ENCODE results near the gene ZCCHC10. TPM values are rescaled to one million over a fixed set of nuclear protein-coding genes. Genes with fewer than 3 reads are reported as not detected.

The ZCCHC10 gene
- total and polyA plus RNA-seq, 12 donors = 12.2 to 29.9 (median 19.4) TPM

DNA sequence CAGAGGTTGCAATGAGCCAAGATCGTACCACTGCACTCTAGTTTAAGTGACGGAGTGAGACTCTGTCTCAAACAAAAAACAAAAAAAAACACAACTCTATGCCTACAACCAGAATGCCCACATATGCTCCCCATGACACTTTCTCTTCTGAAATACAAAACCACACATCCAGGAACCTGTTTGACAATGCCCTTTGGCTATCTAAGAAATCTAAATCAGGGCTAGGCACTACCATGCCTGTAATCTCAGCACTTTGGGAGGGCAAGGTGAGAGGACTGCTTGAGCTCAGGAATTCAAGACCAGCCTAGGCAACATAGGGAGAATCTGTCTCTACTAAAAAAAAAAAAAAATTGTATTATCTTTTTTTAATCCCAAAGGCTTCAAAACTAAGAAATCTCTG lies 73.5 kb downstream of the ZCCHC10 start:
- Histone ChIP-seq H3K36me3 (peaks cover 0 to 23% (median 0%) of the 10 kb centered on the region in 9 donors), H3K27me3 (no peaks in the 10 kb centered on the region), H3K9me3 (peaks cover 0 to 6% (median 0%) of the 10 kb centered on the region in 11 donors), H3K4me1 (peaks cover 0 to 52% (median 29%) of the 10 kb centered on the region in 9 donors), H3K4me3 (no peak overlapping the region), H3K27ac (peak overlapping the region in 1 of 10 donors; percentile 54)
- TF ChIP-seq, protein P1, sequence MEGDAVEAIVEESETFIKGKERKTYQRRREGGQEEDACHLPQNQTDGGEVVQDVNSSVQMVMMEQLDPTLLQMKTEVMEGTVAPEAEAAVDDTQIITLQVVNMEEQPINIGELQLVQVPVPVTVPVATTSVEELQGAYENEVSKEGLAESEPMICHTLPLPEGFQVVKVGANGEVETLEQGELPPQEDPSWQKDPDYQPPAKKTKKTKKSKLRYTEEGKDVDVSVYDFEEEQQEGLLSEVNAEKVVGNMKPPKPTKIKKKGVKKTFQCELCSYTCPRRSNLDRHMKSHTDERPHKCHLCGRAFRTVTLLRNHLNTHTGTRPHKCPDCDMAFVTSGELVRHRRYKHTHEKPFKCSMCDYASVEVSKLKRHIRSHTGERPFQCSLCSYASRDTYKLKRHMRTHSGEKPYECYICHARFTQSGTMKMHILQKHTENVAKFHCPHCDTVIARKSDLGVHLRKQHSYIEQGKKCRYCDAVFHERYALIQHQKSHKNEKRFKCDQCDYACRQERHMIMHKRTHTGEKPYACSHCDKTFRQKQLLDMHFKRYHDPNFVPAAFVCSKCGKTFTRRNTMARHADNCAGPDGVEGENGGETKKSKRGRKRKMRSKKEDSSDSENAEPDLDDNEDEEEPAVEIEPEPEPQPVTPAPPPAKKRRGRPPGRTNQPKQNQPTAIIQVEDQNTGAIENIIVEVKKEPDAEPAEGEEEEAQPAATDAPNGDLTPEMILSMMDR (IDR thresholded peaks at IDR 0.05) = no peak
- intact Hi-C loops (cut with DNase I) = no loop called here
- ATAC-seq (no peak), DNase-seq (no peak)
- 46 to 77% methylated on average over 2 of the region's 2 CpGs for WGBS, 2 donors

GRCh38 chr5:132951897-132952296 lies 74.5 kb downstream of the ZCCHC10 start:
- Histone ChIP-seq H3K27ac (peak overlapping the region in 1 of 10 donors; percentile 54), H3K4me3 (no peak overlapping the region), H3K9me3 (peaks cover 0 to 6% (median 0%) of the 10 kb centered on the region in 11 donors), H3K36me3 (peaks cover 0 to 23% (median 0%) of the 10 kb centered on the region in 9 donors), H3K27me3 (no peaks in the 10 kb centered on the region), H3K4me1 (peaks cover 0 to 62% (median 29%) of the 10 kb centered on the region in 9 donors)
- ATAC-seq (no peak), DNase-seq (no peak)
- intact Hi-C loops (cut with DNase I) = no loop called here
- TF ChIP-seq, protein P1 (IDR thresholded peaks at IDR 0.05) = no peak
- 87 to 88% methylated on average over 2 of the region's 2 CpGs for WGBS, 2 donors

DNA sequence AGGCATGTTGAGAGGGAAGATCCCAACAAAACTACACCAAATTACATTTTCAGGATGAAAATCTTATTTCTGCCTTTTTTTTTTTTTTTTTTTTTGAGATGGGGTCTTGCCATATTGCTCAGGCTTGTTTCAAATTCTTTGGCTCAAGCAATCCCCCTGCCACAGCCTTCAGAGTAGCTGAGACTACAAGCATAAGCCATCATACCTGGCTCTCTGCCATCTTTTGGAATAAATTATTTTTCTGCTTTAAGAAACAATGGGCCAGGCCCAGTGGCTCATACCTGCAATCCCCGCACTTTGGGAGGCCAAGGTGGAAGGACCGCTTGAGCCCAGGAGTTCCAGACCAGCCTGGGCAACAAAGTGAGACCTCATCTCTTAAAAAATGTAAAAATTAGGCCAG lies 77.2 kb downstream of the ZCCHC10 start:
- H3K36me3 ChIP-seq = peaks cover 0 to 13% (median 0%) of the 10 kb centered on the region in 9 donors
- TF ChIP-seq, protein P1 (IDR thresholded peaks at IDR 0.05) = no peak
- DNase-seq (no peak), ATAC-seq (no peak)
- no peaks in the 10 kb centered on the region for H3K9me3 ChIP-seq
- peaks cover 0 to 58% (median 28%) of the 10 kb centered on the region in 9 donors for H3K4me1 ChIP-seq
- H3K27ac ChIP-seq = no peak overlapping the region
- H3K4me3 ChIP-seq = no peak overlapping the region
- H3K27me3 ChIP-seq = no peaks in the 10 kb centered on the region
- intact Hi-C loops (cut with DNase I) = no loop called here
- 96 to 99% methylated on average over 2 of the region's 2 CpGs for WGBS, 2 donors

- TF ChIP-seq, protein P1 (IDR thresholded peaks at IDR 0.05) = no peak
- 46 to 49% methylated on average over 2 of the region's 2 CpGs for WGBS, 2 donors
- ATAC-seq = no peak
- peaks cover 4 to 58% (median 26%) of the 10 kb centered on the region in 9 donors for H3K4me1 ChIP-seq
- H3K9me3 ChIP-seq = no peaks in the 10 kb centered on the region
- no peak overlapping the region for H3K4me3 ChIP-seq
- no peaks in the 10 kb centered on the region for H3K27me3 ChIP-seq
- DNase-seq = no peak
- H3K27ac ChIP-seq = no peak overlapping the region
- intact Hi-C loops (cut with DNase I) = no loop called here
- peaks cover 0 to 7% (median 0%) of the 10 kb centered on the region in 9 donors for H3K36me3 ChIP-seq
Observed at GRCh38 chr5:132947671-132948070, 78.7 kb downstream of the ZCCHC10 start.

Other genes starting within 250 kb of the ZCCHC10 start
- 10 to 100 TPM; 23.5 to 41.8 (median 31.2) TPM for gene SEPTIN8, start 249.3 kb downstream of the ZCCHC10 start, total RNA-seq
- gene SEPTIN8, start 249.3 kb downstream of the ZCCHC10 start, polyA plus RNA-seq = 10 to 100 TPM; 11.3 to 26.6 TPM
- under 1 TPM in 4 of 10 donors, not detected in 6; 0.08 to 0.19 (median 0.13) TPM for gene SOWAHA, start 213.2 kb downstream of the ZCCHC10 start, total RNA-seq
- under 1 TPM in 1 of 2 donors, not detected in 1; 0.07 TPM for gene SOWAHA, start 213.2 kb downstream of the ZCCHC10 start, polyA plus RNA-seq
- 1 to 10 TPM; 3.2 to 6.4 (median 4.1) TPM for gene SHROOM1, start 195.9 kb downstream of the ZCCHC10 start, total RNA-seq
- gene SHROOM1, start 195.9 kb downstream of the ZCCHC10 start, polyA plus RNA-seq = 10 to 100 TPM in 1 of 2 donors, 1 to 10 TPM in 1; 3.5 to 10.8 TPM
- gene GDF9, start 160.1 kb downstream of the ZCCHC10 start, total RNA-seq = under 1 TPM; 0.18 to 0.82 (median 0.43) TPM
- gene GDF9, start 160.1 kb downstream of the ZCCHC10 start, polyA plus RNA-seq = under 1 TPM in 1 of 2 donors, not detected in 1; 0.10 TPM
- gene UQCRQ, start 159.9 kb downstream of the ZCCHC10 start, total RNA-seq = 1,000 to 10,000 TPM; 1,190 to 1,962 (median 1,754) TPM
- 1,000 to 10,000 TPM in 1 of 2 donors, 100 to 1,000 TPM in 1; 824 to 1,591 TPM for gene UQCRQ, start 159.9 kb downstream of the ZCCHC10 start, polyA plus RNA-seq
- gene LEAP2, start 152.9 kb downstream of the ZCCHC10 start, total RNA-seq = 1 to 10 TPM in 5 of 10 donors, under 1 TPM in 5; 0.49 to 1.6 (median 0.92) TPM
- gene LEAP2, start 152.9 kb downstream of the ZCCHC10 start, polyA plus RNA-seq = 1 to 10 TPM in 1 of 2 donors, under 1 TPM in 1; 0.62 to 3.9 TPM
- gene AFF4, start 62.9 kb downstream of the ZCCHC10 start, total RNA-seq = 10 to 100 TPM; 35.2 to 63.8 (median 53.3) TPM
- gene AFF4, start 62.9 kb downstream of the ZCCHC10 start, polyA plus RNA-seq = 1 to 10 TPM; 7.0 to 9.3 TPM
- gene HSPA4, start 25.5 kb upstream of the ZCCHC10 start, total RNA-seq = 100 to 1,000 TPM in 6 of 10 donors, 10 to 100 TPM in 4; 79.6 to 156 (median 111) TPM
- gene HSPA4, start 25.5 kb upstream of the ZCCHC10 start, polyA plus RNA-seq = 100 to 1,000 TPM in 1 of 2 donors, 10 to 100 TPM in 1; 44.9 to 179 TPM